B cell (primary cell): ENCODE measurements around the gene CENPA. TPM values are rescaled to one million over a fixed set of nuclear protein-coding genes. Genes with fewer than 3 reads are reported as not detected.

Experiments used
- ATAC-seq: fragments of 200-7000 bp; cut with Tn5 transposase; one replicate; pipeline ENCODE4 v1.10.0; 2021; ENCODE audit warnings: low read depth, mild to moderate bottlenecking, moderate number of reproducible peaks, moderate library complexity
- CTCF ChIA-PET: fragments of 350-600 bp; sonication (Branson Sonifier 250); formaldehyde crosslinking; loops from one replicate; lab custom pipeline; 2021; ENCODE audit warnings: antibody characterized with exemption, inconsistent platforms; lab: Charles Lee
- POLR2A ChIA-PET: fragments of 350-600 bp; sonication (Branson Sonifier 250); formaldehyde crosslinking; loops from one replicate; lab custom pipeline; 2021; ENCODE audit warnings: antibody characterized with exemption; lab: Charles Lee
- DNase-seq: peaks from one replicate; pipeline ENCODE4 v3.0.0; 2013
- H2AFZ ChIP-seq: 2 replicates; pipeline ENCODE4 v1.6.1; 2012; ENCODE audit warnings: mild to moderate bottlenecking, low read depth, low read length; ENCODE audit not compliant: insufficient read depth, poor library complexity, severe bottlenecking
- H3K27ac ChIP-seq, 2 donors: 1 replicate in 1 of 2; 2 replicates in 1 of 2; pipeline ENCODE4 v1.5.1; 2012 to 2013; ENCODE audit warnings: low read length in 2 of 2, mild to moderate bottlenecking in 2 of 2, moderate library complexity in 1 of 2
- H3K27me3 ChIP-seq, 4 experiments: fragments of 200-600 bp in 1 of 4; sonication (generic) in 1 of 4; replicated peaks in 1 of 4; 1 replicate in 2 of 4; 2 replicates in 2 of 4; pipeline versions ENCODE4 v1.6.1 to v1.7.0; 2013 to 2016; ENCODE audit warnings: low read length in 3 of 4, mild to moderate bottlenecking in 2 of 4, mixed read lengths in 1 of 4, moderate library complexity in 1 of 4; ENCODE audit not compliant: insufficient read depth in 4 of 4, control insufficient read depth in 3 of 4; ENCODE audit errors: control extremely low read depth in 1 of 4
- H3K36me3 ChIP-seq, 2 experiments: replicated peaks in 1 of 2; 1 replicate in 1 of 2; 2 replicates in 1 of 2; pipeline versions ENCODE4 v1.6.1 to v1.7.1; 2013; ENCODE audit warnings: low read length in 1 of 2; ENCODE audit not compliant: insufficient read depth in 2 of 2, control insufficient read depth in 1 of 2; ENCODE audit errors: control extremely low read depth in 1 of 2, extremely low read depth in 1 of 2
- H3K4me1 ChIP-seq, 2 donors: fragments of 200-600 bp in 1 of 2; sonication (generic) in 1 of 2; 1 replicate in 1 of 2; 2 replicates in 1 of 2; pipeline versions ENCODE4 v1.5.1 to v1.6.1; 2013 to 2017; ENCODE audit warnings: low read length in 2 of 2; ENCODE audit not compliant: control insufficient read depth in 2 of 2, insufficient read depth in 2 of 2
- H3K4me2 ChIP-seq: replicated peaks from 2 replicates; pipeline ENCODE3; 2012; ENCODE audit warnings: mild to moderate bottlenecking, low read depth, low read length; ENCODE audit not compliant: poor library complexity, severe bottlenecking
- H3K4me3 ChIP-seq, 5 experiments: fragments of 200-600 bp in 1 of 5; sonication (generic) in 1 of 5; 1 replicate in 3 of 5; 2 replicates in 2 of 5; pipeline versions ENCODE4 v1.5.1 to v1.7.0; 2011 to 2016; ENCODE audit warnings: low read length in 4 of 5, mild to moderate bottlenecking in 4 of 5, low read depth in 2 of 5, control low read depth in 1 of 5, moderate library complexity in 1 of 5; ENCODE audit not compliant: insufficient read depth in 1 of 5; ENCODE audit errors: control extremely low read depth in 1 of 5, extremely low read depth in 1 of 5
- H3K79me2 ChIP-seq: fragments of 200-600 bp; sonication (generic); one replicate; pipeline ENCODE4 v1.6.0; 2016; ENCODE audit warnings: low read length; ENCODE audit not compliant: control insufficient read depth, insufficient read depth
- H3K9ac ChIP-seq: fragments of 200-600 bp; sonication (generic); 2 replicates; pipeline ENCODE4 v1.6.1; 2017; ENCODE audit warnings: mild to moderate bottlenecking, low read length, moderate library complexity
- H3K9me3 ChIP-seq, 3 donors: one replicate each; pipeline versions ENCODE4 v1.6.1 to v1.7.1; 2013; ENCODE audit warnings: low read length in 2 of 3; ENCODE audit not compliant: control insufficient read depth in 2 of 3, insufficient read depth in 1 of 3; ENCODE audit errors: control extremely low read depth in 1 of 3
- H4K20me1 ChIP-seq: 2 replicates; pipeline ENCODE4 v1.6.0; 2012; ENCODE audit warnings: mild to moderate bottlenecking, low read length; ENCODE audit not compliant: insufficient read depth, control insufficient read depth, poor library complexity, severe bottlenecking
- H3K27ac Mint-ChIP-seq: one replicate; pipeline ENCODE4 v1.8.0; 2021; ENCODE audit warnings: mixed read lengths
- H3K27me3 Mint-ChIP-seq: one replicate; pipeline ENCODE4 v1.8.0; 2021; ENCODE audit warnings: mixed read lengths
- H3K4me1 Mint-ChIP-seq: one replicate; pipeline ENCODE4 v1.8.0; 2021; ENCODE audit warnings: mixed read lengths
- H3K4me3 Mint-ChIP-seq: one replicate; pipeline ENCODE4 v1.8.0; 2021; ENCODE audit warnings: mixed read lengths
- H3K9me3 Mint-ChIP-seq: one replicate; pipeline ENCODE4 v1.8.0; 2022; ENCODE audit warnings: mixed read lengths; ENCODE audit not compliant: insufficient read depth
- CTCF ChIP-seq: fragments of 200-600 bp; IDR thresholded peaks from one replicate; pipeline ENCODE4 v1.8.0; 2022; ENCODE audit warnings: antibody characterized with exemption, mild to moderate bottlenecking
- EZH2 ChIP-seq: IDR thresholded peaks from 2 replicates; pipeline ENCODE4 v1.6.1; 2012; ENCODE audit warnings: borderline replicate concordance, low read depth, mild to moderate bottlenecking, moderate library complexity, low read length; ENCODE audit not compliant: insufficient read depth, poor library complexity, severe bottlenecking
- WGBS: methylation state at CpG from one replicate; pipeline ENCODE4 v1.1.5; 2013; ENCODE audit warnings: missing lambda C conversion rate; ENCODE audit not compliant: insufficient coverage; 5-methylcytosine and 5-hydroxymethylcytosine counted together
- intact Hi-C: fragments of 100-400 bp; cut with micrococcal nuclease; formaldehyde crosslinking; loops from one replicate; pipeline ENCODE4 v1.10.0; 2022
- polyA plus RNA-seq: library from polyadenylated mRNA; depleted of rRNA; stranded (reverse); fragments of >200 nt; gene quantifications from 2 replicates; pipeline ENCODE4 v1.2.3, GENCODE V29; 2012
- total RNA-seq, 2 donors: library from RNA; stranded (reverse); fragments of 120-200 nt in 1 of 2; gene quantifications; 1 replicate in 1 of 2; 2 replicates in 1 of 2; pipeline versions ENCODE4 v1.2.3 to v1.2.4, GENCODE V29; 2013 to 2022

The CENPA gene
- total and polyA plus RNA-seq, 2 donors (not counting 1 experiment from before 2014, with no cell fraction given): 0.10 TPM; not detected in 1

GRCh38 chr2:26811791-26812694, 26.2 kb downstream of the CENPA start:
- DNase-seq (no peak), ATAC-seq (no peak)
- peaks cover 24% of the 10 kb centered on the region for H3K27me3 Mint-ChIP-seq
- Histone ChIP-seq H3K4me3 (no peak overlapping the region), H4K20me1 (no peaks in the 10 kb centered on the region), H3K4me1 (no peaks in the 10 kb centered on the region), H3K9ac (no peak overlapping the region), H3K79me2 (no peaks in the 10 kb centered on the region), H3K4me2 (no peak overlapping the region), H3K9me3 (no peaks in the 10 kb centered on the region), H2AFZ (no peak overlapping the region), H3K27me3 (peaks cover 0 to 9% (median 4%) of the 10 kb centered on the region in 4 experiments), H3K36me3 (no peaks in the 10 kb centered on the region), H3K27ac (no peak overlapping the region)
- peaks cover 2% of the 10 kb centered on the region for H3K4me1 Mint-ChIP-seq
- ChIA-PET POLR2A (no interaction called here), CTCF (no interaction called here)
- WGBS: 96% methylated on average over 10 of the region's 14 CpGs
- no peaks in the 10 kb centered on the region for H3K9me3 Mint-ChIP-seq
- H3K4me3 Mint-ChIP-seq: no peak overlapping the region
- TF ChIP-seq CTCF (no peak), EZH2 (no peak)
- no peak overlapping the region for H3K27ac Mint-ChIP-seq
- intact Hi-C loops: no loop called here

GRCh38 chr2:26812731-26813130, 26.9 kb downstream of the CENPA start:
- Mint-ChIP-seq H3K9me3 (no peaks in the 10 kb centered on the region), H3K4me1 (peaks cover 2% of the 10 kb centered on the region), H3K27me3 (peaks cover 26% of the 10 kb centered on the region), H3K27ac (no peak overlapping the region), H3K4me3 (no peak overlapping the region)
- no peak overlapping the region for H3K9ac ChIP-seq
- TF ChIP-seq EZH2 (no peak), CTCF (no peak)
- no peak overlapping the region for H3K27ac ChIP-seq
- no peak overlapping the region for H3K4me2 ChIP-seq
- no peaks in the 10 kb centered on the region for H3K9me3 ChIP-seq
- WGBS: 94% methylated on average over 3 of the region's 3 CpGs
- DNase-seq: no peak
- no peak overlapping the region for H2AFZ ChIP-seq
- no peaks in the 10 kb centered on the region for H3K36me3 ChIP-seq
- no peaks in the 10 kb centered on the region for H3K4me1 ChIP-seq
- no peaks in the 10 kb centered on the region for H4K20me1 ChIP-seq
- ChIA-PET CTCF (no interaction called here), POLR2A (no interaction called here)
- intact Hi-C loops: no loop called here
- no peak for ATAC-seq
- H3K79me2 ChIP-seq: no peaks in the 10 kb centered on the region
- no peak overlapping the region for H3K4me3 ChIP-seq
- peaks cover 0 to 9% (median 4%) of the 10 kb centered on the region in 4 experiments for H3K27me3 ChIP-seq
